HG03159 (cell line): ENCODE data around the gene SULT1A1.
"Not testable (repeated sequence)": the region's sequence is repeated elsewhere in the genome, so short reads cannot be mapped to it uniquely, and the experiment has no call there.

ENCODE experiments used
- ATAC-seq: cut with Tn5 transposase; IDR thresholded peaks from one replicate; pipeline ENCODE4 v1.9.1; 2021; ENCODE audit warnings: mild to moderate bottlenecking, moderate library complexity; ENCODE audit not compliant: unreplicated experiment

SULT1A1 gene

DNA sequence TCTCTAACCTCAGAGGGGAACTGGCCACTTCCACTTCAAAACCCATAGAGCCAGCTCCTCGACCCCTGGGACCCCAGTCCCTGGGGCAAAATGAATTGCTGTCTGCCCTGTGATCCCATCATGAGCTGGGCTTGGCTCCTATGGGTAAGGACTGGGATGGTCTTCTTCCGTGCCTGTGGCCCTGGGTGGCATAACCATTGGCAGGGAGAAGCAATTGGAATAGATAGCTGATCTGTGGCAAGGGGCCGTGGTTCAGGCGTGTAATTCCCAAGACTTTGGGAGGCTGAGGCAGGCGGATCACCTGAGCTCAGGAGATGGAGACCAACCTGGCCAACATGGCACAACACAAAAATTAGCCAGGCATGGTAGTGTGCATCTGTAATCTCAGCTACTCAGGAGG, 17.3 kb downstream of the SULT1A1 start:
- no peak for ATAC-seq

DNA sequence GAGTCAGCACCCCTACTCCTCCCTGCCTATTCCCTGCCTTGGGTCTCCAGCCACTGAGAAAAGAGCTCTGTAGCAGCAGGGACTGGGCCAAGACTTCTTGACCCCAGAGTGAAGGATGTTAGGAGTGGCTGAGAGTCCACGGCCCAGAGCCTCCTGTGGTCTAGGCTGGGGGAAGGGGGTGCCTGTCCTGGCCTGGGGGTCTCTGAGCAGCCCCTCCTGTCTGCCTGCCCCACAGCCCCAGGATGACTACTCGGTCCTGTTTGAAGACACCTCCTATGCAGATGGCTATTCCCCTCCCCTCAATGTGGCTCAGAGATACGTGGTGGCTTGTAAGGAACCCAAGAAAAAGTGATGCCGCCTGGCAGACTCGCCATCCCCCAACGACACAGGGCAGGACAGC, 18.5 kb downstream of the SULT1A1 start:
- no peak for ATAC-seq

DNA sequence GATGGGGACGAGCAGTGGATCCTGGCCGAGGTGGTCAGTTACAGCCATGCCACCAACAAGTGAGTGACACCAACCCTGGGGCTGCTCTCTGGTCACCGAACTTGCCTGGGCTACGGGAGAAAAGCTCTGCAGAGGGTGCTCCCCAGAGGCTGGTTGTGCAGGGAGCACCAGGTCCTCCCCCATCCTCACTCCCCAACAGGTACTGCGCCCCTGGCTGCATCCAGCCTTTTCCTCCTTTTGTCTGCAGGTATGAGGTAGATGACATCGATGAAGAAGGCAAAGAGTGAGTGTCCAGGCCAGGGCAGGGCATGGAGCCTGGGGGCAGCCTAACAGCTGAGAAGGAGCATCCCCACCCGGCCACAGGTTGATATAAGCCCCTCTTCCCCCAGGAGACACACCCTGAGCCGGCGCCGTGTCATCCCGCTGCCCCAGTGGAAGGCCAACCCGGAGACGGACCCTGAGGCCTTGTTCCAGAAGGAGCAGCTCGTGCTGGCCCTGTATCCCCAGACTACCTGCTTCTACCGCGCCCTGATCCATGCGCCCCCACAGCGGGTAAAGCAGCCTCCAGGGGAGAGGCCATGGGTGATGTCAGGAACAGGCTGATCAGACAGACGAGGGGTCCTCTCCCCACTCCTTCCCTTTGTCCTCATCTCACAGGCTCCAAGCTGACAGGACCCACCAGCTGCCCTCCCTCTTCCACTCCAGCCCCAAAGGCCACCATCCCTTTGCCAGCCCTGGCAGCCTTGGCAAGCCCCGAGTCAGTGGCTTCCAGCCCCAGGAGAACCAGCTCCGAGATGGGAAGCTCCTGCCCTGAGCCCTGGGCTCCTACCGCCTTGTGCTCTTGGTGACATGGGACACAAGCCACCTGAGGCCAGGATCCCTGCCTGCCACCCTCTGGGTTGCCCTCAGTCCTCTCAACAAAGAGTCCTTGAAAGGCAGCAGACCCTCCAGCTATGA, 19.2 kb downstream of the SULT1A1 start:
- ATAC-seq: no peak

DNA sequence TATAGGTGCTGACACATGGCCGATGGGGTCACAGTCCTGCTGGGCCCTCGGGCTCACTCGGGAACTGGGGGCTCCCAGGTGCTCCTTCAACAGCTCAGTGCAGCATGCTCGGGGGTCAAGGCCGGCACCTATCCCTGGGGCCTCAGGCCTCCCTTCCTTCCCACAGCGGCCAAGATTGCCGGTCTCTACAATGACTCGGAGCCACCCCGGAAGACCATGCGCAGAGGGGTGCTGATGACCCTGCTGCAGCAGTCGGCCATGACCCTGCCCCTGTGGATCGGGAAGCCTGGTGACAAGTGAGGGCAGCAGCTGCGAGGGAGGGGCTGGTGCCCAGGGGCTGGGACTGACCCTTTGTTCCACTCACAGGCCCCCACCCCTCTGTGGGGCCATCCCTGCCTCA, 19.9 kb downstream of the SULT1A1 start:
- no peak for ATAC-seq

DNA sequence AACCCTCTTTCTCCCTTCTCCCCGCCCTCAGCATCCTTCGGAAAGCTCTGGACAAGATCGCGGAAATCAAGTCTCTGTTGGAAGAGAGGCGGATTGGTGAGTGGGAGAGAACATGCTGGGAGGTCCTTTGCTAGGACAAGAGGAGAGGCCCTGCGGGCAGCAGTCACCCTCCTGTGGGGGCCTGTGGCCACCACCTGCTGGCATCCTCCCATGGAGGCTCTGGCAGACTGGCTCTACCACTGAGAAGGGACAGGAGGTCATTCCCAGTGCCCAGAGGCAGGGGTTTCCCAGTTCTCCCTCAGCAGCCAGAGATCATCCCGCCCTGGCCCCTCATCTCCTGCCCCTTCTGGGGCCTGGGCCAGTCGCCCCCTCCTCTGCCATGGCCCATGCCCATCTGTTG, 20.8 kb downstream of the SULT1A1 start:
- ATAC-seq: no peak

DNA sequence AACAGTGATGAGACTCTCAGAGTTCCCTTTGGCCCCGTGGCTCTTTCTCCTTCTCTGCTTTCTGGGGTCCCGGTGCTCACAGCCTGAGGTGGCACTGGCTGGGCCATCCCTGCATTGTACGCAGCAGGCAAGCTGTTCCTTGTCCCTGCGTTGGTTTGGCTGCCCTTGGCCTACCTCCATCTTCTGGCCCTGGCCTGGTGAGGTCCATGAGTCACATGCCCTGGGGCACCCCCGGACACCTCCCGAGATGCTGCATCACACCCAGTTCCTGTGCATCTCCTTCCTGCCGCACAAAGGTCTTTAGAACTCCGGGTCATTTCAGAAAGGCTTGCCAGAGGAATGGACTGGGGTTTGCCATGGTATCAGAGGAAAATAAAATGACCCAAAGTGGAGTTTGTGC, 22.5 kb downstream of the SULT1A1 start:
- no peak for ATAC-seq

DNA sequence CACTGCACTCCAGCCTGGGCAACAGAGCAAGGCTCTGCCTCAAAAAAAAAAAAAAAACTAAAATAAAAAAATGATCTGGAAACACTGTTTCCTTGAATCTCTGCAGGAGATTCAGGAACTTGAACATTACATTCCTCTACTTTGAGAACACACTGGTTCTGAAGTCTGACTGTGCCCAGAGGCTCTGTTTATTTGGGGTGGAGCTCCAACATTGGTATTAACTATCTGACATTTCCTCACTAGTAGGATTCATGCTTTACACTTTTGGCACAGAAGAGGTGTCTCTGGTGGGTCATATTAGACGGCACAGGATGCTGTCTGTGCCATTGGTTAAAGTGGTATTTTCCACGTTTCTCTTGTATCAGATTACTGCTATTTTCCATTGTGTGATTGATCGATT, 23.4 kb downstream of the SULT1A1 start:
- no peak for ATAC-seq

DNA sequence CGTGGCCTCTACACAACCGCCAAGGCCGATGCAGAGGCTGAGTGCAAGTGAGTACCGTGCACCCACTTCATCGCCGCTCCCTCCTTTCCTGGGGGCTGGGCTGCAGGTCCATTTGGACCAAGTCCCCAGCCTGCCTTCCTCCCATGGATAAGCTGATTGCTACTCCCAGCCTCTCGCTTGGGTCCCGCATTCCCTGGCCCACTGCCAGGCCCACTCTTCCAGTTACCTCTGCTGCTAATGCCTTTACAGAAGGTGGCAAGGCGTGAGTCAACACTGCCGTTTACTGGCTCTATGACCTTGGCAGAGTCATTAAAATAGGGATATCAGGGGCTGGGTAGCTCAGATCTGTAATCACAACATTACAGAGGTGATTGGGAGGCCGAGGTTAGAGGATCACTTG, 24.2 kb downstream of the SULT1A1 start:
- no peak for ATAC-seq

DNA sequence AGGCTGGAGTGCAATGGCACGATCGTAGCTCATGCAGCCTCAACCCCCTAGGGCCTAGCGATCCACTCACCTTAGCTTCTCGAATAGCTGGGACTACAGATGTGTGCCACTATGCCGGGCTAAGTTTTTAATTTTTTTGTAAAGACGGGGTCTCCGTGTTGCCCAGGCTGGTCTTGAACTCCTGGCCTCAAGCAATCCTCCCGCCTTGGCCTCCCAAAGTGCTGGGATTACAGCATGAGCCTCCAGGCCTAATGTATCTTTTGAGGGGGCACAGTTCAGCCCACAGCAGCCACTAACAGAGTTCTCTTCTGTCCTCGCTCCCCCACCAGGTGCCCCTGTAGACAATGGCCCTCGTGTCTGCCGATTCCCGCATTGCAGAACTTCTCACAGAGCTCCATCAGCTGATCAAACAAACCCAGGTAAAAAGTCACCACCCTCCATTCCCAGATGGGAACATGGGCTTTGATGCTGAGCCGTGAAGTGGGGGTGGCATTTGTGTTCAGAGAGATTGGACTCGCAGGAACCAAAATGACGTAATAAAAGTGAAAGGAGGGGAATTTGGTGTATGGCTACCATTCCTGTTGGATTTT, 29.0 kb downstream of the SULT1A1 start:
- no peak for ATAC-seq

DNA sequence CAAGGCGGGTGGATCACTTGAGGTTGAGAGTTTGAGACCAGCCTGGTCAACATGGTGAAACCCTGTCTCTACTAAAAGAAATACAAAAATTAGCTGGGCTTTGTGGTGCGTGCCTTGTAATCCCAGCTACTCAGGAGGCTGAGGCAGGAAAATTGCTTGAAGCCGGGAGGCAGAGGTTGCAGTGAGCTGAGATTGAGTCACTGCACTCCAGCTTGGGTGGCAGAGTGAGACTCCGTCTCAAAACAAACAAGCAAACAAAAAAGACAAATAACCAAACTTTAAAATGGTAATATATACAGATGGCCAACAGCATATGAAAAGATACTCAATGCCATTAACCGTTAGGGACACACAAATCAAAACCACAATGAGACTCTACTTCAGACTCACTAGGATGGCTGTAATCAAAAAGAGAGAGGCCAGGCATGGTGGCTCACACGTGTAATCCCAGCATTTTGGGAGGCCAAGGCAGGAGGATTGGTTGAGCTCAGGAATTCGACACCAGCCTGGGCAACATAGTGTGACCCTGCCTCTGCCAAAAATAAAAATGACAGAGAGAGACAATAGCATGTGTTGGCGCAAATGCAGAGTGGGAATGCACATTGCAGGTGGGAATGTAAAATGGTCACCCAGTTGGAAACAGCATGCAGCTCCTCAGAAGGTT, 34.3 kb downstream of the SULT1A1 start:
- no peak for ATAC-seq

DNA sequence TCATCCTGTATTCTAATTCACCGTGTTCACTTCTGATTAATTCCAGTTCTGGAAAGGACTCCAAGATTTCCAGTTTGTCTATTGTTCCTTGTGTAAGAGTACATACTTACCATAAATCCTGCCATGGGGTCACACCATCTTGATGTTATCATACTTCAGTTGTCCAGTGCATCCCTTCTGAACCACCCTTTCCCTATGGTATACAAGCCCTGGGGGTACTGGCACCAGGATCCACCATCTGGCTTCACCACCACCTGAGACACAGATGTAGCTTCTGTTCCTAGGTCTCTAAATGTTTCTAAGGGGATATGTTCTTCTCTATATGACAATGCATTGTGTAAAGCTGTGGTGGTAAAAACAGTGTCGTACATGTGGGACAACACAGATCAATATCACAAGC, 34.9 kb downstream of the SULT1A1 start:
- ATAC-seq: no peak

DNA sequence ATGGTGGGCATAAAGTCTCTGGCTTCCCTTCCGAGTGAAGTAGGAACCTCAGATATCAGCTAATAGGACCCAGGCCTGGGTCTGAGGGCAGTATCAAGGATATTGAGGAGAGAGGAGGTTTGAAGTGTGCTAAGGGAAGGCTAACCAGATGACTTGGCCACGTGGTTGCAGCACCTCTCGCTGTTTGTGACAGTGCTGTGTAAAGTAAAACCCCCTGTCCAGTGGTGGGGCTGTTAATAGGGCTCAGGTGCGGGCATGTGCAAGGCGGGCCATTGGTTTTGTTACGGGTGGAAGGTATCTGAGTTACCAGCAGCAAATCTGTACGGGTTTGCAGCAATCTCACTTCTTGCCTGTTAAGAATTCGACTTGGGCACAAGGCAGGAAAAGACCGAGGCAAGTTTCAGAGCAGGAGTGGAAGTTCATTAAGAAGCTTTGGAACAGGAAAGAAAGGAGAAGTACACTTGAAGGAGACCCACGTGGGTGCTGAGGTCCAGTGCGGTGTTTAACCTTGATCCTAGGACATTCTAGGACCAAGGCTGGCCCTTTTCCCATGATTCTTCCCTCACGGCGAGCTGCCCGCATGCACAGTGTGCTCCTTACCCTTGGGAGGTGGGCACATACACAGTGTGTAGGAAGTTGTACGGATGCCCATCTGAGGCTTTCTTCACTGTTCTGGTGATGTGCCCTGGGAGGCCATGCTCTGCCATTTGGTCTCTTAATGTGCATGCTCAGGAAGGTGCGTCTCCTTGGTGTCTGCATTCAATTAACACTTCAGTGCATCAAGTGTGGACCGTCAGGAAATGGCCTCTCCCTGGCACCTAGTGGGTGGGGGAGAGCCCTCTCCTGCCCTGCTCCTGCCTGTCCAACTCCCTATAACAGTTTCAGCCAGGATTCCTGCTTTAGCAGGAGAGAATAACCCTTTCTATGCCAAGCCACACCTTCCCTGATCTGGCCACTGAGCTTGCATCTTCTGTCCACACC, 35.8 kb downstream of the SULT1A1 start:
- no peak for ATAC-seq

DNA sequence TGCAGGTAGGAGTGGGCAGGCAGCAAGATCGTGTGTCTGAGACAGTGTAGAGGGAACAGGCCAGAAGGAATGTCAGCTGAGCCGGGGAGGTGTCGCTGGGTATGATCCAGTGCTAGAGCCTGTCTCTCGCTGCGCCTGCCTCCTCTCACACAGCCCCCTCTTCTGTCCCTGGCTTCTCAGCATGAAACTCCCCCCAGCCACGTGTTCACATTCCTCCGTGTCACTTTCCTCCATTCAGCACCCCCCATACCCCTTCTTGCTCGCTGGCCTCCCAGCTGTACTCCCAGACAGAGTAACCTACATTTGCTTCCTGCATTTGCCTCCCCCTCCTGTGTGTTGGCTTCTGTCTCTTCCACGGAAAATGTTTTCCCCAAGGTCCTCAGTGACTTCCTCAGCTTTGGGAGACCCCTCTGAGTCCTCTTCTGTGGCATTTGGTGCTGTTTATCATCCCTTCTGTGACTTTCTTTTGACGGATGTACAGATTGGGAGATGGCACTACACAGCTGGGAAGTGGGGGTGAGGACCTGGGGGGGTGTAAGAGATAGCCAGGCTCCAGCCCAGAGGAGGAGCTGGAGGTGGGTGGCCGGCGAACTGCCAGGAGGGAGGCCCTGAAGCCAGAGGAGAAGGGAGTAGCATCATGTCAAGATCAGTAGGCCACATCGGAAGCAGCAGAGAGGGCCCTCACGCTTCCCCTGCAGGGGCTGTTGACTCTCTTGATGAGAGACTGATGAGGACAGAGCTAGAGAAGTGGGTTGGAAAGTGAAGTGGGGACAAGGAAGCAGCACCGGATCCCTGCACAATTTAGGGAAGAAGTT, 36.9 kb downstream of the SULT1A1 start:
- ATAC-seq: no peak

DNA sequence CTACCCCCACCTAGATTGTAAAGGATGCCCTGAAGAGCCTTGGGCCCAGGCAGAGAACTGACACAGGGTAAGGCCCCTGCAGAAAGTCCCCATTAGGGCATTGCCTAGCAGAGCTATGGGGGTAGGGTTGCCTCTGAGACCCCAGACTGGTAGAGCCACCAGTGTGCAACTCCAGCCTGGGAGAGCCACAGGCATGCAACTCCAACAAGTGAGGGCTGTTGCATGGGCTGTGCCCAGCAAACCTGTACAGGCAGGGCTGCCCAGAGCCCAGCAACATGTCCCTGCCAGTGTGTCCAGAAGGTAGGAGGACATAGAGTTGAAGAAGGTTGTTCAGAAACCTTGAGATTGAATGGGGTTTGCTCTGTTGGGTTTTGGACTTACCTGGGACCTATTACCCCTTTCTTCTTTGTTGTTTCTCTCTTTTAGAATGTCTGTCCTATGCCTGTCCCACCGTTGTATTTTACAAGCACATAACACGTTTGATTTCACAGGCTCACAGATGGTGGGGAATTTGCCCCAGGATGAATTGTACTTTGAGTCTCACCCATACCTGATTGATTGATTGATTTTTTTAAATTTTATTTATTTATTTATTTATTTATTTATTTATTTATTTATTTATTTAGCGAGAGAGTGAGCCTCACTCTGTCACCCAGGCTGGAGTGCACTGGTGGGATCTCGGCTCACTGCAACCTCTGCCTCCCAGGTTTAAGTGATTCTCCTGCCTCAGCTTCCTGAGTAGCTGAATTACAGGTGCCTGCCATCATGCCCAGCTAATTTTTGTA, 39.7 kb downstream of the SULT1A1 start:
- no peak for ATAC-seq

DNA sequence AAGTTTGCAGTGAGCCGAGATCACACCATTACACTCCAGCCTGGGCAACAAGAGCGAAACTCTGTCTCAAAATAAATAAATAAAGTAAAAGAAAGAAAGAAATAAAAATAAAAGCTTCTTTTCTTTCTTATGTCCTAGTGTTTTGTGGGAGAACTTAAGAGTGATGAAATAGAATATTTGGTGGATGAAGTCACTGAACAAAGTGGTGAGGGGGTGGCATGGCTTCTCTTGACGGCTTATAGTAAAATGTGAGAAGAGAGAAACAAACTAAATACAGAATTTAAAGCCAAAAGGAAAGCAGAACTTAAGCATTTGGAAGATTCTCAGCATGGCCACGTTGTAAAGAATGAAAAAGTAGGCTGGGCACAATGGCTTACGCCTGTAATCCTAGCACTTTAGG, 40.8 kb downstream of the SULT1A1 start:
- no peak for ATAC-seq

DNA sequence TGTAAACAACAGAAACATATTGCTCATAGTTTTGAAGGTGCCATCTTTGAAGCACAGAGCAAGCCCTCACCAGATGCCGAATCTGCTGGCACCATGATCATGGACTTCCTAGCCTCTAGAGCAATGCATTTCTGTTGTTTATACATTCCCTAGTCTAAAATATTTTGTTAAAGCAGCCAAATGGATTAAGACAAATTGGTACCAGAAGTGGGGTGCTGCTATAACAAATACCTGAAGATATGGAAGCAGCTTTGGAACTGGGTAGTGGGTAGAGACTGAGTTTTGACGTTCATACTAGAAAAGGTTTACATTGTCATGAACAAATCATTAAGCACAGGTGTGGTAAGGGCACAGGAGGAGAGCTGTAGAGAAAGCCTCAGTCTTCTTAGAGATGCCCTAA, 42.6 kb downstream of the SULT1A1 start:
- no peak for ATAC-seq

DNA sequence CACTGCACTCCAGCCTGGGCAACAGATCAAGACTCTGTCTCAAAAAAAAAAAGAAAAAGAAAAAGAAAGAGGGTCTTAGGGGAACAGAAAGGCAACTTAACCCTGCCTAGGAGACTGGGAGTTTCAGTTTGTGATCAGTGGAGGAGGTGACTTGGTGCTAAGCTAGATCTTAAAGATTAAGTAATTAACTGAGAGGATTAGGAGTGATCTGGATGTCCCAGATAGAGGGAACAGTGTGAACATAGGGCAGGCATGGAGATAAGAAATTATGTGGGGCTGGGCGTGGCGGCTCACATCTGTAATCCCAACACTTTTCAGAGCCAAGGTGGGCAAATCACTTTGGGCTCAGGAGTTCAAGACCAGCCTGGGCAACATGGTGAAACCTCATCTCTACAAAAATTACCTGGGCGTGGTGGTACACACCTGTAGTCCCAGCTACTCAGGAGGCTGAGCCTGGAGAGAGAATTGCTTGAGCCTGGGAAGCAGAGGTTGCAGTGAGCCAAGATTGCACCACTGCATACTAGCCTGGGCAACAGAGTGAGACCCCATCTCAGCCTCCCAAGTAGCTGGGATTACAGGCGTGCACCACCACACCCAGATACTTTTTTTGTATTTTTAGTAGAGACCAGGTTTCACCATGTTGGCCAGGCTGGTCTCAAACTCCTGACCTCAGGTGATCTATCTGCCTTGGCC, 43.5 kb downstream of the SULT1A1 start:
- ATAC-seq: not testable (repeated sequence)

DNA sequence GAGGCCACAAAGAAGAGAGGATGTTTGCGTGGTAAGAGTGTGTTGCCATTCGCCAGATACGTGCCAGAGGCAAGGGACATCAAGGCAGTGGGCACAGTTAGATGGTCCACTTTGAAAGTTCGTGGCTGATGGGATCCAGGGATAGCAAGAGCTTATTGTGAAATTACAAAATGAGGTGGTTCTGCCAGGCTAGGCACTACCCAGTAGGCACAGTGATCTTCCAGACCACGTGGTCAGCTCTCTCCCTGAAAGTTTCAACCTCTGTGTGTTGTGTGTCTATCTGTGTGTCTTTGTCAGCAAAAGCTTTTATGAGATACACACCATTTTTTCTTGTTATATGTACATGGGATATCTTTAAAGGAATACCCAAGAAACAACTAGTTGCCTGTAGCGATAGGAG, 46.6 kb downstream of the SULT1A1 start:
- no peak for ATAC-seq

DNA sequence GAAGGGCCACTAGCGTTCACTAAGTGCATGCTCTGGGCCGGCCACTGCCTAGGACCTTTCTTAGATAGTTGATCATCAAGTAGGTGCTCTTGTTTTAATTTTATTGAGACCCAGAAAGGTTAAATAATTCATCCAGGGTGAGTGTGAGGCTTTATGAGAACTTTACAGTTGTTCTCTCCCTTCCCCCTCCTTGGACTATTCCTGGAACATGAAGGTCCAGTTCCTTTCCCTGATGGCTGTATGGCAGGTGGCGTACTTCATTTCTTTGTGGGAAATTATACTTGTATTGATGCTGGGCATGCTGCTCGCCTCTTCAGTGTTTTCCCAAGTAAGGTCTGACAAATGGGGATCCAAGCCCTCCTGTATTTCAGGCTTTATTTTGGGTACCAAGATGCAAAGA, 47.6 kb downstream of the SULT1A1 start:
- no peak for ATAC-seq
